Measurements from ENCODE around the gene SEPSECS.

Gene SEPSECS

DNA sequence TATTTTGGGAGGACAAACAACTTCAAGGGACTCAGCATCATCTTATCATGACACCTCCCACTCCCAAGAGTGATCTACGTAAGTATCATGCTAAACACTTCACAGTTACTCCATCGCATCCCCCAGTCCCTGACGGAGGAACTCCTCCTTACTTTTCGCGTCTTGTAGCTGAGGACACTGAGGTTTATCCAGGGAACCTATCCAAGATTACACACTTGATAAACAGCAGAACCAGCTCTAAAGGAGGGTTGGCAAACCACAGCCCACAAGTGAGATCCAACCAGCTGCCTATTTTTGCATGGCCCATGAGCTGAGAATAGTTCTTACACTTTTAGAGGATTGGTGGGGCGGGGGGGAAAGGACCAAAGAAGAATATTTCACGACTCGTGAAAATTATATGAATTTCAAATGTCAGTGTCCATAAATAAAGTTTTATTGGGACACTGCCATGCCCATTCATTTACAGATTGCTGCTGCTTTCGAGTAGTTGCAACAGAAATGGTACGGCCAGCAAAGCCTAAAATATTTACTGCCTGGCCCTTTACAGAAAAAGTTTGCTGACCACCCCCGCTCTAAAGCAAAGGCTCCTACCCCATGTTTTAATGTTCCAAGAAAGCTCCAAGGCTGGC lies 47.8 kb downstream of the SEPSECS start:
- H3K27me3 ChIP-seq (replicated peaks; ENCODE audit: control insufficient read depth, insufficient read depth, low read length, poor library complexity, severe bottlenecking) = no peaks in the 10 kb centered on the region

GRCh38 chr4:25111648-25112196 lies 48.5 kb downstream of the SEPSECS start:
- Histone ChIP-seq H3K4me1 (ENCODE audit: control insufficient read depth, insufficient read depth, low read length, poor library complexity, severe bottlenecking) (no peaks in the 10 kb centered on the region), H3K4me3 (ENCODE audit: insufficient read depth, low read depth, low read length, poor library complexity, severe bottlenecking) (no peak overlapping the region), H3K27ac (ENCODE audit: insufficient read depth, low read length, poor library complexity, severe bottlenecking) (no peak overlapping the region), H3K27me3 (replicated peaks; ENCODE audit: control insufficient read depth, insufficient read depth, low read length, poor library complexity, severe bottlenecking) (no peaks in the 10 kb centered on the region), H3K36me3 (ENCODE audit: control insufficient read depth, insufficient read depth, low read length) (no peaks in the 10 kb centered on the region), H3K9me3 (ENCODE audit: control insufficient read depth, low read length) (no peaks in the 10 kb centered on the region)
- no peak for DNase-seq

More for the DNA sequence above, 47.8 kb downstream of the SEPSECS start:
- no peak overlapping the region for H3K27ac ChIP-seq (ENCODE audit: insufficient read depth, low read length, poor library complexity, severe bottlenecking)
- H3K4me1 ChIP-seq (ENCODE audit: control insufficient read depth, insufficient read depth, low read length, poor library complexity, severe bottlenecking) = no peaks in the 10 kb centered on the region
- no peak for DNase-seq
- H3K4me3 ChIP-seq (ENCODE audit: insufficient read depth, low read depth, low read length, poor library complexity, severe bottlenecking) = no peak overlapping the region
- no peaks in the 10 kb centered on the region for H3K9me3 ChIP-seq (ENCODE audit: control insufficient read depth, low read length)
- H3K36me3 ChIP-seq (ENCODE audit: control insufficient read depth, insufficient read depth, low read length) = no peaks in the 10 kb centered on the region

DNA sequence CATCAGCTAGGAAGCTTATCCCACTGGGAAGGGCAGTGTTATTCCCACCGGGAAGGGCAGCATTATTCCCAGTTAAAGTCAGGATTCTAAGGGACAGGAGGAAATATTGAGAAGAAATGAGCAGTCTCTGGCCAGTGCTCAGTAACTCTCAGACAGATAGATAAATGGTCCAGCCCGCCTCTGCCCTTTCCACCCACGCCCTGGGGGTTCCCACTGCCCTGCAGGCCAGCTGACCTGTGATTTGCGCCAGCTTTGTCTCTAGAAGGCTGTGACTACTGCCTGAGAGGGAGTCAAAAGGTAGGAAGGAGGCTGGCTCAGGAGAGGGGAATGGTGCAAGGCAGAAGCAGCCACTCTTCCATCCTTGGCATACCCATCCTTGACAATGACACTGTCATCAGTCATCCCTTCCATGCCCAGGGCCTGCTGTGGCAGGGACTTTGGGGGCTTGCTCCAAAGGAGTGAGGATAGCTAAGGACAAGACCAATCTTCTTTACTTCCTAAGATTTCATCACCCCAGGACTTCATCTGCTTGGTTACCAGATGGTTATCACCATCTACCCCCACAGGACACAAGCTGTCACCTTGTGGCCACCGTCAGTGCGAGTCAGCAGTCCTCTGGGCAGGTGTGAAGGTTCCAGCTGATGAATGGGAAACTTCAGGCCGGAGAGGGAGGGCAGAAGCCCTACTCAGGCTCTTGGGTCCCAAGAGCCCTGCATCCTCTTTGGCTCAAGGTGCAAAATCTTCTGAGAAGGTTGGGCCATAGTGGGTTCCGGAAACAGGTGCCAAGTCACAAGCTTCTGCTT lies 49.5 kb downstream of the SEPSECS start:
- H3K9me3 ChIP-seq (ENCODE audit: control insufficient read depth, low read length) = no peaks in the 10 kb centered on the region
- H3K36me3 ChIP-seq (ENCODE audit: control insufficient read depth, insufficient read depth, low read length) = no peaks in the 10 kb centered on the region
- H3K4me1 ChIP-seq (ENCODE audit: control insufficient read depth, insufficient read depth, low read length, poor library complexity, severe bottlenecking) = no peaks in the 10 kb centered on the region
- no peaks in the 10 kb centered on the region for H3K27me3 ChIP-seq (replicated peaks; ENCODE audit: control insufficient read depth, insufficient read depth, low read length, poor library complexity, severe bottlenecking)
- no peak overlapping the region for H3K27ac ChIP-seq (ENCODE audit: insufficient read depth, low read length, poor library complexity, severe bottlenecking)
- no peak overlapping the region for H3K4me3 ChIP-seq (ENCODE audit: insufficient read depth, low read depth, low read length, poor library complexity, severe bottlenecking)
- DNase-seq = no peak

GRCh38 chr4:25109511-25109910 lies 50.7 kb downstream of the SEPSECS start:
- Histone ChIP-seq H3K4me1 (ENCODE audit: control insufficient read depth, insufficient read depth, low read length, poor library complexity, severe bottlenecking) (no peaks in the 10 kb centered on the region), H3K9me3 (ENCODE audit: control insufficient read depth, low read length) (no peaks in the 10 kb centered on the region), H3K4me3 (ENCODE audit: insufficient read depth, low read depth, low read length, poor library complexity, severe bottlenecking) (no peak overlapping the region), H3K27ac (ENCODE audit: insufficient read depth, low read length, poor library complexity, severe bottlenecking) (no peak overlapping the region), H3K27me3 (replicated peaks; ENCODE audit: control insufficient read depth, insufficient read depth, low read length, poor library complexity, severe bottlenecking) (no peaks in the 10 kb centered on the region), H3K36me3 (ENCODE audit: control insufficient read depth, insufficient read depth, low read length) (no peaks in the 10 kb centered on the region)
- DNase-seq = no peak

- Histone ChIP-seq H3K9me3 (ENCODE audit: control insufficient read depth, low read length) (no peaks in the 10 kb centered on the region), H3K36me3 (ENCODE audit: control insufficient read depth, insufficient read depth, low read length) (no peaks in the 10 kb centered on the region), H3K4me3 (ENCODE audit: insufficient read depth, low read depth, low read length, poor library complexity, severe bottlenecking) (no peak overlapping the region)
Measured at GRCh38 chr4:25108556-25108955, 51.7 kb downstream of the SEPSECS start.

DNA sequence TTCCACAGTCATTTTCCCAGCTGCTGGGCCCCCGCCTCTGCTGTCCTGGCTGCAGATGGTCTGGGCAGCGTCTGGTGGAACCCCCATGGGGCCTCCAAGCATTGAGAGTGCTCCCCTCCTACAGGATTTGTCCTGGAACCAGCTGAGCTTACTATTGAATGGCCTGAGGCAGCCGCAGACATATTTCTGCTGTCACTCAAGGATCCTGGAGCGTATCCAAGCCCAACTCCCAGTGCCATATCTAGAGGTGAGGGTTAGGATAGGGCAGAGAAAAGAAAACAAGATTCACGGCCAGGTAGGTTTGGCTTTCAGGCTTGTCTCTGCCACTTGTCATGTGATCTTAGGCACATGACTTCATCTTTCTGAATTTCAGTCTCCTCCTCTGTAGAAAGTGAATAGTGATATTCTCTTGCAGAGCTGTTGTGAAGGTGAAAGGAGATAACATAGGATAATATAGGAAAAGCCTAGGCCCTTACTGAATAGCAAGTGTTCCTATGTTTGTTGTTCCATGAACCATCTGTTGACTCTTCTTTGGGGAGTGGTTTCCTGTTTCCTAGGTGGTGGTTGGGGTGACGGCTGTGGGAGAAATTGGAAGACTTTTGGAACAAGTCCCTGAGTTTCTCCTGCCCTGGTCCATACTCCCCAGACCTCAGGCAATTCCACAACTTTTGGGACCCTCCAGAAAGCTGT lies 52.3 kb downstream of the SEPSECS start:
- no peak overlapping the region for H3K4me3 ChIP-seq (ENCODE audit: insufficient read depth, low read depth, low read length, poor library complexity, severe bottlenecking)
- no peaks in the 10 kb centered on the region for H3K9me3 ChIP-seq (ENCODE audit: control insufficient read depth, low read length)
- H3K36me3 ChIP-seq (ENCODE audit: control insufficient read depth, insufficient read depth, low read length) = no peaks in the 10 kb centered on the region
- H3K4me1 ChIP-seq (ENCODE audit: control insufficient read depth, insufficient read depth, low read length, poor library complexity, severe bottlenecking) = no peaks in the 10 kb centered on the region
- no peaks in the 10 kb centered on the region for H3K27me3 ChIP-seq (replicated peaks; ENCODE audit: control insufficient read depth, insufficient read depth, low read length, poor library complexity, severe bottlenecking)
- no peak overlapping the region for H3K27ac ChIP-seq (ENCODE audit: insufficient read depth, low read length, poor library complexity, severe bottlenecking)
- DNase-seq = no peak

More at GRCh38 chr4:25108556-25108955, 51.7 kb downstream of the SEPSECS start:
- Histone ChIP-seq H3K4me1 (ENCODE audit: control insufficient read depth, insufficient read depth, low read length, poor library complexity, severe bottlenecking) (no peaks in the 10 kb centered on the region), H3K27me3 (replicated peaks; ENCODE audit: control insufficient read depth, insufficient read depth, low read length, poor library complexity, severe bottlenecking) (no peaks in the 10 kb centered on the region), H3K27ac (ENCODE audit: insufficient read depth, low read length, poor library complexity, severe bottlenecking) (no peak overlapping the region)
- no peak for DNase-seq

- no peaks in the 10 kb centered on the region for H3K27me3 ChIP-seq (replicated peaks; ENCODE audit: control insufficient read depth, insufficient read depth, low read length, poor library complexity, severe bottlenecking)
- H3K4me3 ChIP-seq (ENCODE audit: insufficient read depth, low read depth, low read length, poor library complexity, severe bottlenecking) = no peak overlapping the region
- H3K27ac ChIP-seq (ENCODE audit: insufficient read depth, low read length, poor library complexity, severe bottlenecking) = no peak overlapping the region
- no peak for DNase-seq
- no peaks in the 10 kb centered on the region for H3K9me3 ChIP-seq (ENCODE audit: control insufficient read depth, low read length)
- no peaks in the 10 kb centered on the region for H3K4me1 ChIP-seq (ENCODE audit: control insufficient read depth, insufficient read depth, low read length, poor library complexity, severe bottlenecking)
- H3K36me3 ChIP-seq (ENCODE audit: control insufficient read depth, insufficient read depth, low read length) = no peaks in the 10 kb centered on the region
Measured at GRCh38 chr4:25106363-25107151, 53.7 kb downstream of the SEPSECS start.

- no peaks in the 10 kb centered on the region for H3K36me3 ChIP-seq (ENCODE audit: control insufficient read depth, insufficient read depth, low read length)
- no peak overlapping the region for H3K4me3 ChIP-seq (ENCODE audit: insufficient read depth, low read depth, low read length, poor library complexity, severe bottlenecking)
- H3K27ac ChIP-seq (ENCODE audit: insufficient read depth, low read length, poor library complexity, severe bottlenecking) = no peak overlapping the region
Measured at GRCh38 chr4:25104591-25104990, 55.7 kb downstream of the SEPSECS start.

GRCh38 chr4:25103418-25103817 lies 56.8 kb downstream of the SEPSECS start:
- no peak for DNase-seq
- H3K4me1 ChIP-seq (ENCODE audit: control insufficient read depth, insufficient read depth, low read length, poor library complexity, severe bottlenecking) = no peaks in the 10 kb centered on the region
- H3K36me3 ChIP-seq (ENCODE audit: control insufficient read depth, insufficient read depth, low read length) = no peaks in the 10 kb centered on the region
- H3K27me3 ChIP-seq (replicated peaks; ENCODE audit: control insufficient read depth, insufficient read depth, low read length, poor library complexity, severe bottlenecking) = no peaks in the 10 kb centered on the region
- no peak overlapping the region for H3K27ac ChIP-seq (ENCODE audit: insufficient read depth, low read length, poor library complexity, severe bottlenecking)
- no peak overlapping the region for H3K4me3 ChIP-seq (ENCODE audit: insufficient read depth, low read depth, low read length, poor library complexity, severe bottlenecking)
- no peaks in the 10 kb centered on the region for H3K9me3 ChIP-seq (ENCODE audit: control insufficient read depth, low read length)

More at GRCh38 chr4:25104591-25104990, 55.7 kb downstream of the SEPSECS start:
- H3K27me3 ChIP-seq (replicated peaks; ENCODE audit: control insufficient read depth, insufficient read depth, low read length, poor library complexity, severe bottlenecking) = no peaks in the 10 kb centered on the region
- no peaks in the 10 kb centered on the region for H3K9me3 ChIP-seq (ENCODE audit: control insufficient read depth, low read length)
- H3K4me1 ChIP-seq (ENCODE audit: control insufficient read depth, insufficient read depth, low read length, poor library complexity, severe bottlenecking) = no peaks in the 10 kb centered on the region
- no peak for DNase-seq

All from effector memory CD4-positive, alpha-beta T cell (primary cell).